Measurements from ENCODE around the gene EPHA1.

EPHA1 gene

GRCh38 chr7:143373255-143373794, 35.3 kb downstream of the EPHA1 start:
- CTCF ChIA-PET: no interaction called here

GRCh38 chr7:143372070-143372469, 36.6 kb downstream of the EPHA1 start:
- DNase-seq (ENCODE audit: low spot score): no peak
- ChIA-PET CTCF (no interaction called here), POLR2A (ENCODE audit: low non-redundant PET) (interaction anchor here (0.6 kb wide), 1 partner anchor 34 kb away, joined by 3 read pairs; no protein-coding TSS in a partner anchor)
- peak overlapping the region; percentile 63 for H3K27ac ChIP-seq
- TF ChIP-seq, protein P1, sequence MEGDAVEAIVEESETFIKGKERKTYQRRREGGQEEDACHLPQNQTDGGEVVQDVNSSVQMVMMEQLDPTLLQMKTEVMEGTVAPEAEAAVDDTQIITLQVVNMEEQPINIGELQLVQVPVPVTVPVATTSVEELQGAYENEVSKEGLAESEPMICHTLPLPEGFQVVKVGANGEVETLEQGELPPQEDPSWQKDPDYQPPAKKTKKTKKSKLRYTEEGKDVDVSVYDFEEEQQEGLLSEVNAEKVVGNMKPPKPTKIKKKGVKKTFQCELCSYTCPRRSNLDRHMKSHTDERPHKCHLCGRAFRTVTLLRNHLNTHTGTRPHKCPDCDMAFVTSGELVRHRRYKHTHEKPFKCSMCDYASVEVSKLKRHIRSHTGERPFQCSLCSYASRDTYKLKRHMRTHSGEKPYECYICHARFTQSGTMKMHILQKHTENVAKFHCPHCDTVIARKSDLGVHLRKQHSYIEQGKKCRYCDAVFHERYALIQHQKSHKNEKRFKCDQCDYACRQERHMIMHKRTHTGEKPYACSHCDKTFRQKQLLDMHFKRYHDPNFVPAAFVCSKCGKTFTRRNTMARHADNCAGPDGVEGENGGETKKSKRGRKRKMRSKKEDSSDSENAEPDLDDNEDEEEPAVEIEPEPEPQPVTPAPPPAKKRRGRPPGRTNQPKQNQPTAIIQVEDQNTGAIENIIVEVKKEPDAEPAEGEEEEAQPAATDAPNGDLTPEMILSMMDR (conservative IDR thresholded peaks at IDR 0.05; ENCODE audit: low read depth): no peak

More at GRCh38 chr7:143373255-143373794, 35.3 kb downstream of the EPHA1 start:
- POLR2A ChIA-PET (ENCODE audit: low non-redundant PET): no interaction called here
- H3K27ac ChIP-seq: no peak overlapping the region
- TF ChIP-seq, protein P1 (conservative IDR thresholded peaks at IDR 0.05; ENCODE audit: low read depth): no peak
- no peak for DNase-seq (ENCODE audit: low spot score)

DNA sequence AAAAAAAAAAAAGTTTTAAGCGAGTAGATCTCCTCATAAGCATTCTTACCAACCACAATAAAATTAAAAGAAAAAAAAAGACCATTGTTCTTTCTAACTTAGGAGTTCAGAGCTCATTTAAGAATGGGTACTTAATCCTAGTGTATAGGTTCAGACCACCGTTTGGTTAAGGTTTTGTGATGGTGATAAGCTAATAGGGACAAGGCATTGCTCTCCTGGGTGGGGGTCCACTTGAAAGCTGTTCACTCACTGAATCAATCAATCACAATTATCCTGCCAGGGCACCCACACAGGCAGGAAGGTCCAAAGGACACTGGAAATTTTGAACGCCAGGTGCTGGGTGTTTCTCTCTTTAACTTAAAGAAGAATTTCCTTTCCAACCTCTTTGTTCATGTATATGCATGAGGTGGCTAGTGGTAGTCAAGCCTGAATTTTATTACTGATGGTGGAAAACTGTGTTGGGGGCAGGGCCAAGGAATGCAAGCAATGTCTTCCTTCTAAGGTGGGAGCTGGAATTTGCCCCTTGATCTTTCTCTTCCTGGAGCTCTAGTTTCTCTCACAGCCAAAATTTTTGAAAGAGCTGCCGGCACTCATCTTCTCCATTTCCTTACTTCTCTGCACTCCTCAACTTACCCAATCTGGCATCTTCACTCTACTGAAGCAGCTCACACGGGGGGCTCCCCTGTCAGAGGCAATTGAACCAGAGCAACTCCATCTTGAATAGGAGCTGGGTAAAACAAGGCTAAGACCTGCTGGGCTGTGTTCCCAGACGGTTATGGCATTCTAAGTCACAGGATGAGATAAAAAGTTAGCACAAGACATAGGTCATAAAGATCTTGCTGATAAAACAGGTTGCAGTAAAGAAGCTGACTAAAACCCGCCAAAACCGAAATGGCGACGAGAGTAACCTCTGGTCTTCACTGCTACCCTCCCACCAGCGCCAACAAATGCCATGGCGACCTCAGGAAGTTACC, 38.7 kb downstream of the EPHA1 start:
- POLR2A ChIA-PET (ENCODE audit: low non-redundant PET): no interaction called here
- TF ChIP-seq, protein P1 (conservative IDR thresholded peaks at IDR 0.05; ENCODE audit: low read depth): no peak
- CTCF ChIA-PET: interaction anchor here (0.7 to 2.3 kb wide), 2 partner anchors 10 to 129 kb away, joined by 3 to 17 read pairs; no protein-coding TSS in a partner anchor
- no peak for DNase-seq (ENCODE audit: low spot score)
- H3K27ac ChIP-seq: no peak overlapping the region

DNA sequence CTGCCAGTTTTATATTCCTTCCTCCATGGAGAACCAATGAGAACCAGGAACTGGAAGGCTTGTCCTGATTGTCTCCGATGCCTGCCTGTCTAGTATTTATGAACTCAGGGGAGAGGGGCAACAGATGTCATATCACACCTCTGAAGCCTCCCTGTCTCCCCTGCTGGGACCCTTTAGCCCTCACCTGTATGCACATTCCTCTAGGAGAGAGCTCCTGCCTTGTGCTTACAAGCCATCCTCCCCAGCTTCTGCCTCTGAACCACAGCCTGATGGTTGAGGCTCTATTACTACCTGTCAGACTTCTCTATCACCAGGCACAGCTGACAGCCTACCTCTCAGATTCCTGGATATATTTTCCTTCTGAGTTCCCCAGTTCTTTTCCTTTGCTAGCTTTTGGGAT, 40.3 kb downstream of the EPHA1 start:
- peak overlapping the region; percentile 8 for H3K27ac ChIP-seq
- ChIA-PET POLR2A (ENCODE audit: low non-redundant PET) (no interaction called here), CTCF (interaction anchor here (2.3 kb wide), 1 partner anchor 12 kb away, joined by 17 read pairs; no protein-coding TSS in a partner anchor)
- TF ChIP-seq, protein P1 (conservative IDR thresholded peaks at IDR 0.05; ENCODE audit: low read depth): no peak
- no peak for DNase-seq (ENCODE audit: low spot score)

- ChIA-PET CTCF (no interaction called here), POLR2A (ENCODE audit: low non-redundant PET) (no interaction called here)
- peak overlapping the region; percentile 8 for H3K27ac ChIP-seq
- DNase-seq (ENCODE audit: low spot score): no peak
- TF ChIP-seq, protein P1 (conservative IDR thresholded peaks at IDR 0.05; ENCODE audit: low read depth): no peak
Observed at GRCh38 chr7:143367972-143368371, 40.7 kb downstream of the EPHA1 start.

- no peak overlapping the region for H3K27ac ChIP-seq
- TF ChIP-seq, protein P1 (conservative IDR thresholded peaks at IDR 0.05; ENCODE audit: low read depth): no peak
- ChIA-PET CTCF (no interaction called here), POLR2A (ENCODE audit: low non-redundant PET) (no interaction called here)
- no peak for DNase-seq (ENCODE audit: low spot score)
Observed at GRCh38 chr7:143363016-143363937, 45.4 kb downstream of the EPHA1 start.
